Lower leg skin (tissue), 4 donors: ENCODE measurements around the gene GAST. TPM values are rescaled to one million over a fixed set of nuclear protein-coding genes. Genes with fewer than 3 reads are reported as not detected.

ENCODE experiments used
- DNase-seq, 2 donors: peaks; one replicate each; pipeline ENCODE4 v3.0.0-alpha.2; 2019; ENCODE audit warnings: low spot score in 2 of 2
- H3K4me3 ChIP-seq: fragments of 200-600 bp; sonication (generic); 2 replicates; pipeline ENCODE4 v1.5.1; 2017; ENCODE audit warnings: mild to moderate bottlenecking, low read depth; ENCODE audit not compliant: poor library complexity, severe bottlenecking
- CTCF ChIP-seq, 3 donors: fragments of 450-650 bp; IDR thresholded peaks; one replicate each; pipeline ENCODE4 v1.5.1; 2016; ENCODE audit warnings: antibody characterized with exemption in 3 of 3, mild to moderate bottlenecking in 3 of 3, moderate library complexity in 2 of 3
- POLR2A ChIP-seq, 2 donors: fragments of 450-650 bp; IDR thresholded peaks; one replicate each; pipeline ENCODE4 v1.6.1; 2016 to 2017; ENCODE audit warnings: antibody characterized with exemption in 2 of 2, mild to moderate bottlenecking in 1 of 2, moderate library complexity in 1 of 2
- WGBS, 2 donors: methylation state at CpG; one replicate each; pipeline ENCODE4 v1.1.5; 2018; 5-methylcytosine and 5-hydroxymethylcytosine counted together
- intact Hi-C: fragments of 100-400 bp; cut with DNase I; formaldehyde crosslinking; loops from one replicate; pipeline ENCODE4 v1.15.0; 2023; ENCODE audit warnings: low total_unique reads
- total RNA-seq, 4 donors: library from RNA; depleted of rRNA; stranded (reverse); fragments of >200 nt; gene quantifications; one replicate each; pipeline ENCODE4 v1.1.0, GENCODE V29; 2016

GAST gene
- total RNA-seq, 4 donors from 2014 or later, result not detected

GRCh38 chr17:41707803-41708669, 4.1 kb upstream of the GAST start:
- no peak overlapping the region for H3K4me3 ChIP-seq
- 80% methylated on average over 10 of the region's 10 CpGs for WGBS, 2 donors
- no peak for DNase-seq
- no peak for TF ChIP-seq POLR2A (IDR thresholded peaks at IDR 0.05)
- TF ChIP-seq CTCF (IDR thresholded peaks at IDR 0.05), result no peak
- intact Hi-C loops, result no loop called here

- 59 to 60% methylated on average over 8 of the region's 8 CpGs for WGBS, 2 donors
- no peak overlapping the region for H3K4me3 ChIP-seq
- TF ChIP-seq POLR2A (IDR thresholded peaks at IDR 0.05) (no peak), CTCF (IDR thresholded peaks at IDR 0.05) (no peak)
- intact Hi-C loops, result no loop called here
- DNase-seq, result no peak
Measured at GRCh38 chr17:41710472-41711090, 1.6 kb upstream of the GAST start.

GRCh38 chr17:41717408-41718286, 5.5 kb downstream of the GAST start:
- peak in 1 of 2 donors; percentile 69 for DNase-seq
- TF ChIP-seq POLR2A (IDR thresholded peaks at IDR 0.05), result no peak
- TF ChIP-seq CTCF (IDR thresholded peaks at IDR 0.05), result no peak
- H3K4me3 ChIP-seq, result no peak overlapping the region
- intact Hi-C loops, result no loop called here
- WGBS, 2 donors, result 35 to 39% methylated on average over 15 of the region's 15 CpGs

DNA sequence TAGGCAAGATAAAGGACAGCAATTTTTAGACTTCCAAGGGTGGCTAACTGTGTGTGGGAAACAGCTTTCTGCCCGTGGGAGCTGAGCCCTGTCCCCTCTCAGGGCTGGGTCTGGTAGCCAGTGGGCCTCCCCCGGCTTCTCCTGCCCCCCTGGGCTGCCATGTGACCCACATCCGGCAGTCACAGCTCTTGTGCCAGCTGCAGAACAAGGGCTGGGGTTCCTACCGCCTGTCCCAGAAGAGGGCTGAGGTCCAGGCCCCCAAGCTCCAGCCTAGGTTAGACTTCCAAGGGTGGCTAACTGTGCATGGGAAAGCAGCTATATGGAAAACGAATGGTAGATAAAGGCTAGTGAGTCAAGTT, 6.1 kb downstream of the GAST start:
- intact Hi-C loops, result no loop called here
- no peak overlapping the region for H3K4me3 ChIP-seq
- 34 to 51% methylated on average over 5 of the region's 5 CpGs for WGBS, 2 donors
- DNase-seq, result no peak
- TF ChIP-seq CTCF (IDR thresholded peaks at IDR 0.05) (no peak), POLR2A (IDR thresholded peaks at IDR 0.05) (no peak)

DNA sequence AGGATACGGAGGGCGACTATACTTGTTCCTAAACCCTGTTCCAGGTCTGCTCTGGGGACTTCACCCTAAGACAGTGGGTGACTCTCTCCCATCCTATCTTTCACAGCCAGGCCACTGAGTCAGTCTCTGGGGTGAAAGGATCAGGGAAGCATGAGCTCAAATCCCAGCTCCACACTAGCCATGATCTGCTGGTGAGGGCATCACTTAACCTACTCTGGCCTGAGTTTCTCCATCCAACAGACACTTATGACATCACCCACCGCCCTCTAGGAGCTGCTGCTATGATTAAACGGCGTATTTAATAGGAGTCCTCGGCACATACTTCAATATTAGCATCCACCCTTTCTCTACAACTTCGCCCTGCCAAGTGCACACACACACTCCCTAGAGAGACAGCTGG, 10.1 kb downstream of the GAST start:
- WGBS, 2 donors, result 83 to 85% methylated on average over 7 of the region's 7 CpGs
- no peak overlapping the region for H3K4me3 ChIP-seq
- no peak for TF ChIP-seq CTCF (IDR thresholded peaks at IDR 0.05)
- no peak for TF ChIP-seq POLR2A (IDR thresholded peaks at IDR 0.05)
- DNase-seq, result no peak
- intact Hi-C loops, result no loop called here
